GM12878 (cell line): ENCODE measurements around the gene SMAD4. TPM values are rescaled to one million over a fixed set of nuclear protein-coding genes. Genes with fewer than 3 reads are reported as not detected.

Source experiments
- ATAC-seq: fragments of 200-7000 bp; cut with Tn5 transposase; 3 replicates; pipeline ENCODE4 v1.9.1; 2020; ENCODE audit warnings: mild to moderate bottlenecking, moderate library complexity
- BruUV-seq: library from RNA; stranded (reverse); fragments of 400-500 nt; replicated peaks from 2 replicates; lab custom pipeline; 2021; lab: Mats Ljungman, UMichigan
- CTCF ChIA-PET: fragments of 300-600 bp; sonication (Branson Sonifier 250); formaldehyde crosslinking; extraction: SDS; loops from one replicate; lab custom pipeline; 2021; ENCODE audit warnings: inconsistent platforms; lab: Yijun Ruan, JAX
- POLR2A ChIA-PET: fragments of 350-600 bp; formaldehyde crosslinking; extraction: SDS; loops from one replicate; lab custom pipeline; 2021; ENCODE audit warnings: inconsistent platforms; lab: Charles Lee
- RAD21 ChIA-PET: fragments of 300-600 bp; sonication (Branson Sonifier 250); formaldehyde crosslinking; loops from one replicate; lab custom pipeline; 2023; ENCODE audit warnings: antibody characterized with exemption; ENCODE audit not compliant: unreplicated experiment; lab: Charles Lee
- SMC1A ChIA-PET: fragments of 300-600 bp; sonication (Branson Sonifier 250); formaldehyde crosslinking; loops from one replicate; lab custom pipeline; 2023; ENCODE audit not compliant: unreplicated experiment, uncharacterized antibody; lab: Charles Lee
- DNase-seq: peaks from one replicate; pipeline ENCODE4 v3.0.0-alpha.2; 2011; ENCODE audit warnings: low read depth, low spot score
- FAIRE-seq: peaks from 3 replicates; lab custom pipeline; 2011; peaks lifted over from hg19 to GRCh38; lab: Jason Lieb, UNC
- H2AFZ ChIP-seq: 2 replicates; pipeline ENCODE4 v1.6.0; 2011; ENCODE audit warnings: low read depth, low read length, control low read depth; ENCODE audit not compliant: control insufficient read depth
- H3K27ac ChIP-seq: 2 replicates; pipeline ENCODE4 v1.5.1; 2011; ENCODE audit warnings: control low read depth; ENCODE audit not compliant: control insufficient read depth, insufficient read depth
- H3K27me3 ChIP-seq, 2 experiments: replicated peaks in 1 of 2; 2 replicates each; pipeline versions ENCODE4 v1.6.0 to v1.6.1; 2011; ENCODE audit warnings: low read length in 1 of 2; ENCODE audit not compliant: control insufficient read depth in 2 of 2, insufficient read depth in 2 of 2
- H3K36me3 ChIP-seq, 2 experiments: 2 replicates each; pipeline ENCODE4 v1.5.1; 2011; ENCODE audit warnings: low read length in 1 of 2; ENCODE audit not compliant: control insufficient read depth in 2 of 2, insufficient read depth in 2 of 2
- H3K4me1 ChIP-seq: 2 replicates; pipeline ENCODE4 v1.6.1; 2011; ENCODE audit warnings: mild to moderate bottlenecking, low read length, moderate library complexity, mixed read lengths; ENCODE audit not compliant: control insufficient read depth, insufficient read depth
- H3K4me2 ChIP-seq: 2 replicates; pipeline ENCODE4 v1.6.0; 2011; ENCODE audit warnings: control low read depth; ENCODE audit not compliant: control insufficient read depth, insufficient read depth
- H3K4me3 ChIP-seq: fragments of 200-600 bp; sonication (generic); 2 replicates; pipeline ENCODE4 v1.5.1; 2016
- H3K79me2 ChIP-seq: 2 replicates; pipeline ENCODE4 v1.6.0; 2011; ENCODE audit warnings: low read length; ENCODE audit not compliant: control insufficient read depth, insufficient read depth
- H3K9ac ChIP-seq: 2 replicates; pipeline ENCODE4 v1.8.0; 2011; ENCODE audit warnings: low read length, control low read depth, mixed read lengths; ENCODE audit not compliant: control insufficient read depth, insufficient read depth
- H3K9me3 ChIP-seq: replicated peaks from 3 replicates; pipeline ENCODE4 v1.5.1; 2011; ENCODE audit warnings: mild to moderate bottlenecking, low read length; ENCODE audit not compliant: control insufficient read depth, insufficient read depth
- H4K20me1 ChIP-seq: 2 replicates; pipeline ENCODE4 v1.6.0; 2011; ENCODE audit not compliant: control insufficient read depth, insufficient read depth
- ATF7 ChIP-seq: fragments of 450-650 bp; IDR thresholded peaks from 2 replicates; pipeline ENCODE4 v1.6.1; 2016; ENCODE audit warnings: low read depth, mild to moderate bottlenecking
- BACH1 ChIP-seq: fragments of 450-650 bp; IDR thresholded peaks from 2 replicates; pipeline ENCODE4 v1.6.1; 2017; ENCODE audit warnings: mild to moderate bottlenecking, borderline replicate concordance
- CBFB ChIP-seq: IDR thresholded peaks from 2 replicates; pipeline ENCODE4 v1.6.1; 2016; ENCODE audit warnings: antibody characterized with exemption, low read depth
- CHD2 ChIP-seq: IDR thresholded peaks from 2 replicates; pipeline ENCODE4 v1.6.1; 2011; ENCODE audit warnings: low read depth, low read length, improper control_type of control experiment, borderline replicate concordance
- CREM ChIP-seq: IDR thresholded peaks from 2 replicates; pipeline ENCODE4 v1.6.1; 2014; ENCODE audit warnings: antibody characterized with exemption, low read depth
- EED ChIP-seq: sonication (generic); IDR thresholded peaks from 2 replicates; pipeline ENCODE4 v1.6.1; 2016; ENCODE audit warnings: antibody characterized with exemption, low read depth
- ESRRA ChIP-seq: IDR thresholded peaks from 2 replicates; pipeline ENCODE4 v1.6.1; 2012; ENCODE audit warnings: mild to moderate bottlenecking, low read length, improper control_type of control experiment
- GATAD2B ChIP-seq: fragments of 450-650 bp; conservative IDR thresholded peaks from 2 replicates; pipeline ENCODE4 v1.6.1; 2017; ENCODE audit warnings: low read depth, mild to moderate bottlenecking, moderate library complexity
- HDAC2 ChIP-seq: fragments of 200-600 bp; sonication (generic); IDR thresholded peaks from 2 replicates; pipeline ENCODE4 v1.6.1; 2017
- IKZF1 ChIP-seq: fragments of 450-650 bp; conservative IDR thresholded peaks from 2 replicates; pipeline ENCODE4 v1.6.1; 2017; ENCODE audit warnings: antibody characterized with exemption, mild to moderate bottlenecking
- KLF5 ChIP-seq: fragments of 450-650 bp; IDR thresholded peaks from 2 replicates; pipeline ENCODE4 v1.6.1; 2014; ENCODE audit warnings: mild to moderate bottlenecking; ENCODE audit not compliant: partially characterized antibody
- MTA2 ChIP-seq: fragments of 450-650 bp; IDR thresholded peaks from 2 replicates; pipeline ENCODE4 v1.6.1; 2016; ENCODE audit warnings: low read depth, mild to moderate bottlenecking, moderate library complexity
- MTA3 ChIP-seq: IDR thresholded peaks from 2 replicates; pipeline ENCODE4 v1.6.1; 2012; ENCODE audit warnings: low read length, inconsistent platforms, borderline replicate concordance
- NR2C2 ChIP-seq: IDR thresholded peaks from 2 replicates; pipeline ENCODE4 v1.6.1; 2011; ENCODE audit warnings: borderline replicate concordance, low read depth; ENCODE audit not compliant: control insufficient read depth, insufficient read length
- POLR2A ChIP-seq: IDR thresholded peaks from 2 replicates; pipeline ENCODE4 v1.6.1; 2011; ENCODE audit warnings: low read depth, mild to moderate bottlenecking, low read length
- RB1 ChIP-seq: fragments of 450-650 bp; formaldehyde crosslinking; IDR thresholded peaks from 2 replicates; pipeline ENCODE4 v1.6.1; 2017; ENCODE audit warnings: mild to moderate bottlenecking, borderline replicate concordance
- SIX5 ChIP-seq: IDR thresholded peaks from 2 replicates; pipeline ENCODE4 v1.6.1; 2011; ENCODE audit warnings: mild to moderate bottlenecking, low read depth, low read length, moderate library complexity; ENCODE audit not compliant: severe bottlenecking
- TARDBP ChIP-seq: IDR thresholded peaks from 2 replicates; pipeline ENCODE4 v1.6.1; 2016; ENCODE audit warnings: borderline replicate concordance
- ZNF24 ChIP-seq: fragments of 450-650 bp; IDR thresholded peaks from 2 replicates; pipeline ENCODE4 v1.6.1; 2017; ENCODE audit warnings: antibody characterized with exemption, mild to moderate bottlenecking
- WGBS: methylation state at CpG from one replicate; pipeline ENCODE4 v1.1.6; 2016; ENCODE audit warnings: low lambda C conversion rate; ENCODE audit not compliant: insufficient replicate concordance, insufficient coverage; ENCODE audit errors: missing lambda C conversion rate; 5-methylcytosine and 5-hydroxymethylcytosine counted together
- in situ Hi-C: fragments of 300-500 bp; cut with MboI; formaldehyde crosslinking; loops from 9 replicates; pipeline ENCODE4 v1.14.3; 2018; ENCODE audit warnings: mixed read lengths
- intact Hi-C: fragments of 100-400 bp; cut with micrococcal nuclease; formaldehyde crosslinking; loops from one replicate; pipeline ENCODE4 v1.14.2; 2022; ENCODE audit not compliant: unreplicated experiment
- polyA plus RNA-seq, 11 experiments: library from polyadenylated mRNA; depleted of rRNA in 4 of 11; unstranded in 6 of 11; stranded (reverse) in 5 of 11; fragments of >200 nt; fragmentation: Nextera tagmentation in 4 of 11; fragmentation: Illumina TruSeq in 1 of 11; extraction: Ambion mirVana in 4 of 11; extraction: Trizol in 1 of 11; gene quantifications; 1 replicate in 1 of 11; 2 replicates in 10 of 11; pipeline versions ENCODE4 v1.2.1 to v1.2.3, GENCODE V29; 2011 to 2016; ENCODE audit warnings: inconsistent platforms in 2 of 11, missing spikeins in 2 of 11, low read depth in 1 of 11
- total RNA-seq, 4 experiments: library from RNA; depleted of rRNA in 3 of 4; stranded (reverse); fragments of >200 nt in 3 of 4; fragmentation: Illumina TruSeq in 1 of 4; extraction: Trizol in 1 of 4; gene quantifications; 2 replicates each; pipeline versions ENCODE4 v1.2.1 to v1.2.3, GENCODE V29; 2013 to 2021
- TF ChIP-seq, protein P1 (sequence below): fragments of 450-650 bp; IDR thresholded peaks from 2 replicates; pipeline ENCODE4 v1.6.1; 2016; ENCODE audit warnings: mild to moderate bottlenecking
- TF ChIP-seq, protein P2 (sequence below): fragments of 450-650 bp; IDR thresholded peaks from 2 replicates; pipeline ENCODE4 v1.6.1; 2017; ENCODE audit warnings: mild to moderate bottlenecking
- TF ChIP-seq, protein P3 (sequence below): IDR thresholded peaks from 2 replicates; pipeline ENCODE4 v1.6.1; 2011; ENCODE audit warnings: low read depth, low read length, improper control_type of control experiment, borderline replicate concordance

SMAD4 gene
- total and polyA plus RNA-seq, 10 of the 15 experiments (the other 5 are each of a cell fraction or from before 2014, with no cell fraction given): 9.6 to 99.9 (median 37.5) TPM

DNA sequence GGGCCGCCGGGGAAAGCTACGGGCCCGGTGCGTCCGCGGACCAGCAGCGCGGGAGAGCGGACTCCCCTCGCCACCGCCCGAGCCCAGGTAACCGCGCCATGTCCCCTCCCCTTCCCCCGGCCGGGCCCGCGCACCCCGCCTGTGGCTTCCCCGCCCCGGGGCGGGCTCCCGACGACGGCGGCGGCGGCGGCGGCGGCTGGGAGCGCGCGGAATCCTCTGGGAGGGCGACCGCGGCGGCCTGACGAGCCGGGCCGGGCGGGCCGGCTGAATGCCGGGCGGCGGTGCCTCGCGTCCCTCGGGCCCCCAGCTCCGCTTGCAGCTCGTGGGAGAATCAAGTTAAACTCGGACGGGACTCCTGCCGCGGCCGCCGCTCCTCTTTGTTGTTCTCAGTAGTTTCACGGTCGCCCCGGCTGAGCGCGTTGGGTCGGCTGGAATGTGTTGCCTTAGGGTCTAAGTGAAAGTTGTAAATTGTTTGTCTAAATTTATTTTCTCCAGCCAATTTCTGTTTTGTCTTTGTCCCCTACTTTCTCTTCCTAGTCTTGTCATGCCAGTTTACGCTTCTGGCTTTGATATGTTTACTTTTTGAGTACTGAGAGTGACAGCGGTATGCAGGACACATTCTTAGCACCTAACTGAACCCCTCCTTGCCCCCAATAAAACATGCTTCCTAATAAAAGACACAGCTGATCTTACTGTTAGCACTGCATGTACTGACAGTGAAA is 685 bp downstream of the SMAD4 start:
- ChIA-PET SMC1A (interaction anchor here (1.2 to 3.5 kb wide), 7 partner anchors 11 to 198 kb away, joined by 3 to 23 read pairs (median 4); partner anchors contain the start of genes ME2 and MEX3C), RAD21 (interaction anchor here (0.9 to 1.3 kb wide), 6 partner anchors 10 to 210 kb away, joined by 3 read pairs; no protein-coding TSS in a partner anchor), POLR2A (interaction anchor here (0.7 to 3.2 kb wide), 12 partner anchors 8 to 214 kb away, joined by 3 to 14 read pairs (median 4); partner anchors contain the start of genes ELAC1 and ME2), CTCF (interaction anchor here (1.2 to 3.3 kb wide), 6 partner anchors 11 to 211 kb away, joined by 3 to 21 read pairs (median 12); partner anchors contain the start of gene MRO)
- WGBS: 2% methylated on average over 21 of the region's 66 CpGs
- Histone ChIP-seq H4K20me1 (peaks cover 4% of the 10 kb centered on the region; the same call in 1 of the 2 replicates), H3K4me3 (peak overlapping the region; percentile 88), H3K9ac (peak overlapping the region; percentile 78), H3K4me1 (peaks cover 6% of the 10 kb centered on the region), H2AFZ (peak overlapping the region; percentile 79; the same call in 1 of the 2 replicates), H3K27ac (peak overlapping the region; percentile 77), H3K27me3 (no peaks in the 10 kb centered on the region), H3K4me2 (peak overlapping the region; percentile 72), H3K36me3 (no peaks in the 10 kb centered on the region), H3K9me3 (no peaks in the 10 kb centered on the region), H3K79me2 (peaks cover 59% of the 10 kb centered on the region)
- intact Hi-C loops (loop anchor here (1.0 to 2.0 kb wide), 2 partner anchors 62 to 152 kb away; partner anchors contain the start of genes ELAC1 and ME2), in situ Hi-C loops (loop anchor here (25.0 kb wide), 1 partner anchor 1543 kb away; the partner anchor contains the start of genes C18orf32 and RPL17)
- peak; percentile 59 for ATAC-seq
- DNase-seq: no peak
- BruUV-seq: no TSS peak
- FAIRE-seq: no peak
- TF ChIP-seq EED: no peak
- TF ChIP-seq SIX5: no peak
- TF ChIP-seq, protein P1, sequence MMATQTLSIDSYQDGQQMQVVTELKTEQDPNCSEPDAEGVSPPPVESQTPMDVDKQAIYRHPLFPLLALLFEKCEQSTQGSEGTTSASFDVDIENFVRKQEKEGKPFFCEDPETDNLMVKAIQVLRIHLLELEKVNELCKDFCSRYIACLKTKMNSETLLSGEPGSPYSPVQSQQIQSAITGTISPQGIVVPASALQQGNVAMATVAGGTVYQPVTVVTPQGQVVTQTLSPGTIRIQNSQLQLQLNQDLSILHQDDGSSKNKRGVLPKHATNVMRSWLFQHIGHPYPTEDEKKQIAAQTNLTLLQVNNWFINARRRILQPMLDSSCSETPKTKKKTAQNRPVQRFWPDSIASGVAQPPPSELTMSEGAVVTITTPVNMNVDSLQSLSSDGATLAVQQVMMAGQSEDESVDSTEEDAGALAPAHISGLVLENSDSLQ: peak; percentile 64
- TF ChIP-seq RB1: peak; percentile 4; the same call in 1 of the 2 replicates
- TF ChIP-seq, protein P2, sequence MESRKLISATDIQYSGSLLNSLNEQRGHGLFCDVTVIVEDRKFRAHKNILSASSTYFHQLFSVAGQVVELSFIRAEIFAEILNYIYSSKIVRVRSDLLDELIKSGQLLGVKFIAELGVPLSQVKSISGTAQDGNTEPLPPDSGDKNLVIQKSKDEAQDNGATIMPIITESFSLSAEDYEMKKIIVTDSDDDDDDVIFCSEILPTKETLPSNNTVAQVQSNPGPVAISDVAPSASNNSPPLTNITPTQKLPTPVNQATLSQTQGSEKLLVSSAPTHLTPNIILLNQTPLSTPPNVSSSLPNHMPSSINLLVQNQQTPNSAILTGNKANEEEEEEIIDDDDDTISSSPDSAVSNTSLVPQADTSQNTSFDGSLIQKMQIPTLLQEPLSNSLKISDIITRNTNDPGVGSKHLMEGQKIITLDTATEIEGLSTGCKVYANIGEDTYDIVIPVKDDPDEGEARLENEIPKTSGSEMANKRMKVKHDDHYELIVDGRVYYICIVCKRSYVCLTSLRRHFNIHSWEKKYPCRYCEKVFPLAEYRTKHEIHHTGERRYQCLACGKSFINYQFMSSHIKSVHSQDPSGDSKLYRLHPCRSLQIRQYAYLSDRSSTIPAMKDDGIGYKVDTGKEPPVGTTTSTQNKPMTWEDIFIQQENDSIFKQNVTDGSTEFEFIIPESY: no peak
- no peak for TF ChIP-seq ZNF24
- no peak for TF ChIP-seq CHD2
- peak; percentile 16 for TF ChIP-seq GATAD2B
- TF ChIP-seq CBFB: no peak
- TF ChIP-seq IKZF1: peak; percentile 55
- TF ChIP-seq NR2C2: no peak
- no peak for TF ChIP-seq BACH1
- TF ChIP-seq, protein P3, sequence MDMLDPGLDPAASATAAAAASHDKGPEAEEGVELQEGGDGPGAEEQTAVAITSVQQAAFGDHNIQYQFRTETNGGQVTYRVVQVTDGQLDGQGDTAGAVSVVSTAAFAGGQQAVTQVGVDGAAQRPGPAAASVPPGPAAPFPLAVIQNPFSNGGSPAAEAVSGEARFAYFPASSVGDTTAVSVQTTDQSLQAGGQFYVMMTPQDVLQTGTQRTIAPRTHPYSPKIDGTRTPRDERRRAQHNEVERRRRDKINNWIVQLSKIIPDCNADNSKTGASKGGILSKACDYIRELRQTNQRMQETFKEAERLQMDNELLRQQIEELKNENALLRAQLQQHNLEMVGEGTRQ: no peak
- TF ChIP-seq POLR2A: peak; percentile 16; the same call in 1 of the 2 replicates
- TF ChIP-seq MTA3: no peak
- no peak for TF ChIP-seq ESRRA
- no peak for TF ChIP-seq KLF5
- no peak for TF ChIP-seq MTA2
- TF ChIP-seq CREM: no peak
- no peak for TF ChIP-seq TARDBP
- no peak for TF ChIP-seq ATF7
- TF ChIP-seq HDAC2: no peak
